PFSK-1 (cell line): ENCODE measurements around the gene SUV39H2.

Source experiments
- REST ChIP-seq, 2 experiments: IDR thresholded peaks; 2 replicates each; pipeline versions ENCODE4 v1.6.1 to v1.8.0; 2011 to 2012; ENCODE audit warnings: low read depth in 2 of 2, low read length in 2 of 2, control low read depth in 1 of 2, inconsistent platforms in 1 of 2, mild to moderate bottlenecking in 1 of 2, moderate library complexity in 1 of 2; ENCODE audit not compliant: insufficient read depth in 1 of 2
- TAF1 ChIP-seq: IDR thresholded peaks from 2 replicates; pipeline ENCODE4 v1.6.1; 2012; ENCODE audit warnings: low read length, control low read depth, borderline replicate concordance; ENCODE audit not compliant: insufficient read depth

- TF ChIP-seq TAF1 (no peak), REST (IDR thresholded peaks at IDR 0.05; ENCODE audit: insufficient read depth in 1 of 2, low read depth in 2 of 2, low read length in 2 of 2) (no peak)
Observed at GRCh38 chr10:14879124-14879927, 660 bp downstream of the SUV39H2 start.
